HG02970 (cell line): ENCODE data around the gene RDH16.
A peak's percentile ranks its signal among the peaks of the same experiment; 100 is the strongest.

Experiments
- ATAC-seq: cut with Tn5 transposase; IDR thresholded peaks from one replicate; pipeline ENCODE4 v1.9.1; 2021; ENCODE audit warnings: mild to moderate bottlenecking, moderate library complexity, moderate number of reproducible peaks; ENCODE audit not compliant: unreplicated experiment, low FRiP score

Gene RDH16

GRCh38 chr12:56957229-56958052, at the start of gene RDH16:
Gene RDH16, minus strand, starts transcription at chr12:56957608. Its CDS starts 146 bp downstream, at chr12:56957462.
- no peak for ATAC-seq

- ATAC-seq, result no peak
These were observed 49.5 kb upstream of the RDH16 start for GRCh38 chr12:57006809-57007475.

- peak; percentile 75 for ATAC-seq
These were observed 48.8 kb upstream of the RDH16 start, which contains the start of gene ZBTB39 for GRCh38 chr12:57005980-57006808. Gene ZBTB39, minus strand, starts transcription at chr12:57006546. Its CDS starts 1,629 bp downstream, at chr12:57004917.

GRCh38 chr12:57004651-57005050, 47.2 kb upstream of the RDH16 start:
- no peak for ATAC-seq

- no peak for ATAC-seq
These were observed 46.0 kb upstream of the RDH16 start for GRCh38 chr12:57003395-57003794.

GRCh38 chr12:57001448-57001906, 44.1 kb upstream of the RDH16 start:
- ATAC-seq, result no peak

GRCh38 chr12:57000393-57000792, 43.0 kb upstream of the RDH16 start:
- ATAC-seq, result no peak

GRCh38 chr12:56999456-56999855, 42.0 kb upstream of the RDH16 start:
- no peak for ATAC-seq

- ATAC-seq, result peak; percentile 68
These were observed 41.6 kb upstream of the RDH16 start for GRCh38 chr12:56998981-56999380.

GRCh38 chr12:56998316-56998715, 40.9 kb upstream of the RDH16 start:
- no peak for ATAC-seq

GRCh38 chr12:56996793-56997545, 39.6 kb upstream of the RDH16 start:
- ATAC-seq, result no peak

- ATAC-seq, result no peak
These were observed 38.6 kb upstream of the RDH16 start for GRCh38 chr12:56995930-56996496.

- ATAC-seq, result no peak
These were observed 38.0 kb upstream of the RDH16 start for GRCh38 chr12:56995201-56995929.

GRCh38 chr12:56994231-56994746, 36.9 kb upstream of the RDH16 start:
- ATAC-seq, result no peak

- no peak for ATAC-seq
These were observed 35.9 kb upstream of the RDH16 start for GRCh38 chr12:56993346-56993745.

- no peak for ATAC-seq
These were observed 34.2 kb upstream of the RDH16 start for GRCh38 chr12:56991319-56992246.

- ATAC-seq, result no peak
These were observed 33.4 kb upstream of the RDH16 start for GRCh38 chr12:56990648-56991318.
